RCC 7860 (cell line): ENCODE measurements around the gene ZSCAN2.
A peak's percentile ranks its signal among the peaks of the same experiment; 100 is the strongest.
"Not testable (repeated sequence)": the region's sequence is repeated elsewhere in the genome, so short reads cannot be mapped to it uniquely, and the experiment has no call there.

Experiments used
- DNase-seq: peaks from one replicate; pipeline ENCODE4 v3.0.0-alpha.2; 2015; ENCODE audit warnings: low spot score
- FAIRE-seq: peaks from 2 replicates; lab custom pipeline; 2012; peaks lifted over from hg19 to GRCh38; lab: Jason Lieb, UNC

Gene ZSCAN2

DNA sequence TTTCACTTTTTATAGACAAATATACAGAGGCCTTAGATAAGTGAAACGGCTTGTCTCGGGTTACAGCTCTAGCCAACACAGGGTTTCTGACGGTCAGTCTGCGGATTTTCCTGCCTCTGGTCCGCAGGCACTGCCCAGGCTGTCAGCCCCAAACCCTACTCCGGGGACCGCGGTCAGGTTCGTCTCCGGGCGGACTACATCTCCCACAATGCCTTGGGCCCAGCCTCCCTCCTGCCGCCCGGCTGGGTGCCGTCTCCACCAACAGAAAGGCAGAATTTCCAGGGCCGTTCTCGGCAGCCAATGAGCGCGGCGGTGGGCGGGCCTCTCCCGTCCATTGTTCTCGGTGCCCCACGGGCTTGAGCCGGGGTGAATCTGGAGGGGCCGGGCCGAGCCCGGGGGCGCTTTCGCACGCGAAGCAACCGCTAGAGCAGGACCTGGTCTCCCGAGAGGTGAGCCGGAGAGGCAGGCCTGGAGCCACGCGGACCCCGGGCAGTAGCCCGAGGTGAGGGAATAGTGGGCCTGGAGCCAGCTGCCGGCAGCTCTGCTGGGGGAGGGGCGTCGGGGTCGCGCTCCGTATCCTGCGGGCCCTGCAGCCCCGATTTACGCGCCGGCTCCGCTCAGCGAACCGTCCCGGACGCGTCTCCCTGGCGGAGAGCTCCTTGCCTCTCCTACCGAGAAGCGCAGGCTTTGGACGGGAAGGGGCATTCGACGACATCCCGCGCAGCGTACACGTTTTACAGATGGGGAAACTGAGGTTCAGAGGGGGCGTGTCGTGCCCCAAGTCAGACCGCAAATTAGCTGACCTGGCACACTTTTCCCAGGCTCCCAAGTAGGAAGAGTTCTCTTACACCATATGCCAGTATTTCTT lies at the start of gene ZSCAN2:
ZSCAN2 (plus strand) TSS at position 323 of the 868 bp plus-strand sequence. CDS start 2,919 bp downstream, outside the sequence.
- peak; percentile 82 for DNase-seq
- peak; percentile 67 for FAIRE-seq

DNA sequence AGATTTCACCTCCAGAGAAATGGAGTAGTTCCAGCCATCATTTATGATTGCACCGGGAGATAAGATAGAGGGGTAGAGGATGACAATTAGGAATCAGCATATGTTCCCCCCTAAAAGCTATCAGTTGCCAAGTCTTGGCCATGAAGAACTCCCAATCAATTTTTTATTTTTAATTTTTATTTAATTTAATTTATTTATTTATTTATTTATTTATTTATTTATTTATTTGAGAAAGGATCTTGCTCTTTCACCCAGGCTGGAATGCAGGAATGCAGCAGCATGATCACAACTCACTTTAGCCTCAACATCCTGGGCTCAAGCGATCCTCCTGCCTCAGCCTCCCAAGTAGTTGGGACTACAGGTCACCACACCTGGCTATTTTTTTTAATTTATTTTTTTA lies 49.2 kb upstream of the ZSCAN2 start:
- not testable (repeated sequence) for DNase-seq, FAIRE-seq

DNA sequence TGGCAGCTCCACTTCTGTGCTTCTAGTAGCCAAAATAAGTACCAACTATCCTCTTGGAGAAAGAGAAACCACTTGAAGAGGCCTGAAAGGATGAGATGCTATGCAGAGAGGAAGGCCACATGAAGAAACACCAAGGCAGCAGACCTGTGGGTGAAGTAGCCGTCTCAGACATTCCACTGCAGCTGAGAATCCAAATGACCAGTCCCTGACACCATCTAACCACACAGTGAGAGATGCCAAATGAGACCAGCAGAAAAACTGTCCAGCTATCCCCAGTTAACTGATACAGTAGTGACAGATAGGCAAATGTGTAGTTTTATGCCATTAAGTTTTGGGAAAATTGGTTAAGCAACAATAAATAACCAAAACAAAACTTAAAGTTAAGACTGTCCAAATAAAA lies 47.9 kb upstream of the ZSCAN2 start:
- DNase-seq, result peak; percentile 50
- peak; percentile 62 for FAIRE-seq

DNA sequence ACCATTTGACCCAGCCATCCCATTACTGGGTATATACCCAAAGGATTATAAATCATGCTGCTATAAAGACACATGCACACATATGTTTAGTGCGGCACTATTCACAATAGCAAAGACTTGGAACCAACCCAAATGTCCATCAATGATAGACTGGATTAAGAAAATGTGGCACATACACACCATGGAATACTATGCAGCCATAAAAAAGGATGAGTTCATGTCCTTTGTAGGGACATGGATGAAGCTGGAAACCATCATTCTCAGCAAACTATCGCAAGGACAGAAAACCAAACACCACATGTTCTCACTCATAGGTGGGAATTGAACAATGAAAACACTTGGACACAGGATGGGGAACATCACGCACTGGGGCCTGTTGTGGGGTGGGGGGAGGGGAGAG lies 44.1 kb upstream of the ZSCAN2 start:
- DNase-seq, FAIRE-seq: not testable (repeated sequence)

DNA sequence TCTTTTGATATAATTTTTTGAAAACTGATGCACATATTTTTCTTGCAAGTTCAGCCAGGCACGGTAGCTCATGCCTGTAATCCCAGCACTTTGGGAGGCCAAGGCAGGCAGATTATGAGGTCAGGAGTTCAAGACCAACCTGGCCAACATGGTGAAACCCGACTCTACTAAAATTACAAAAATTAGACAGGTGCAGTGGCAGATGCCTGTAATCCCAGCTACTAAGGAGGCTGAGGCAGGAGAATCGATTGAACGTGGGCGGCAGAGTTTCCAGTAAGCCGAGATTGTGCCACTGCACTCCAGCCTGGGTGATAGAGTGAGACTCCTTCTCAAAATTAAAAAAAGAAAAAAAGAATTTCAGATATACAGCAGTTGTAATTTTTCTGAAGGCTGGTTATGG lies 32.8 kb upstream of the ZSCAN2 start:
- not testable (repeated sequence) for FAIRE-seq, DNase-seq

- DNase-seq (peak; percentile 4), FAIRE-seq (no peak)
Observed at GRCh38 chr15:84570164-84570735, 30.6 kb upstream of the ZSCAN2 start.

DNA sequence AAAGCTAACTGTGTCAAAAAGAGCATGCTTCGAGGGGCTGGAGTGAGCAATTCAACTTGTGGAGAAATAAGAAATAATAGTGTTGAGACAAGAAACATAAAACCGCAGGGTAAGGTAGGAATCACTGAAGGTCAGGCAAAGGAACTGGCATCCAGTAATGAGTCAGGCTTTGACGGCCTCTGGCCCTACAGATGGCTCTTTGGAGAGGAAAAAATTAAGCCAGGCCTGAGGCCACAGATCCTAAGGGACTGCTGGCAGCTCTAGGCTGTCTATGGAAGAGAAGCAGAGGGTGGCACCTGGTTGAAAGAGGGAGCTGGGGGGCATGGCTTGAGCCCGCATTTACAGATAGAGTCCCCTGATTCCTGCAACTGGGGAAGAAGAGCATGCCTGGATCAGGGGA lies 28.6 kb upstream of the ZSCAN2 start:
- DNase-seq (no peak), FAIRE-seq (no peak)

DNA sequence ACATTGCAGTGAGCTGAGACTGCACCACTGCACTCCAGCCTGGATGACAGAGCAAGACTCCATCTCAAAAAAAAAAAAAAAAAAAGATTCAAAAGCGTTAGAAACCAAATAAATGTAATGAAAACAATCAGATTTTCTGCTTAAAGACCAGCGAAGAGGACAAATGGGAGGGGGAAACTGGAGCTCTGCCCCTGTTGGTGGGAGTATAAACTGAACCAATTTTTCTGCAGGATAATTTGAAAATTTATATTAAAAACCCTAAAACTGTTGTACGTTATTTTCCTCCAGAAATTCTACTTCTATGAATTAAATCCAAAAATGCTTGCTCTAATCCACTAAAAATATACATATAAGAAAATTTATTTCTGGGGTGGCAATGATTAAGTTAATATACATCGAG lies 25.3 kb upstream of the ZSCAN2 start:
- DNase-seq (no peak), FAIRE-seq (no peak)

DNA sequence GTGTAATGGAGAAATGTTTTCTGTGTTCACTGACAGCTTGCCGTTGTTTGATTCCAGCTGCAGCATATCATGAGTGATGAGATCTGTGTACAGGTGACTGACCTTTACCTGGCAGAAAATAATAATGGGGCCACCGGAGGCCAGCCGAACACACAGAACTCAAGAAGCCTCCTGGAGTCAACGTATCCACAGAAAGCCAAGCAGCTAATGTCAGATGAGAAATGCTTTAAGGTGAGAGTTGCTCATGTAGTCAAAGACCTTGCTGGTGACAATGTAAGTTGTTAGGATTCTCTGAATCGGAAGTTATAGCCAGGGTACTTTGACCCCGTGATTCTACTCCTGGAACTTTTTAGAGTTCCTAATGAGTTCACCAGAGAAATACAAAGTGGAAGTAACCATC lies 22.9 kb upstream of the ZSCAN2 start:
- FAIRE-seq, DNase-seq: not testable (repeated sequence)

DNA sequence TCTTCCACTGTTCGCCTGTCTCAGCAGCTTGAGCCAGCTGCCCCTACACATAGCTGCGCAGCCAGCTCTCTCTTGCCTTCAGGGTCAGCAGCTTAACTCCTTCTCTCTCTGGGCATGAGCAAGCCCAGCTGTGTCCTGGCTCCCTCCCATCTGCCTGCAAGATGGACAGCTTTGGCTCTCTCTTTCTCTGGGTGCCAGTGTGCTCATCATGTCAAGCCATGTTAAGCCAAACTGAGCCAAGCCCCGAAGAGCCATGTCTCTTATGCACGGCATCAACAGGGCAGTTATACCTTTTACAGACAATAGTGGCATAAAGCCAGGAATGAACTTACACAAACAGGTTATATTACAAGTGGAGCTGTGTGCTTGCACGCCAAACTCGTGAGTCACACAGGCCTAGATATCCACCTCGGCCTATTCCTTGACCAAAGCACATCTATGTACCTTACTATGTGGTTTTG lies 21.5 kb upstream of the ZSCAN2 start:
- DNase-seq, result peak; percentile 56
- not testable (repeated sequence) for FAIRE-seq

DNA sequence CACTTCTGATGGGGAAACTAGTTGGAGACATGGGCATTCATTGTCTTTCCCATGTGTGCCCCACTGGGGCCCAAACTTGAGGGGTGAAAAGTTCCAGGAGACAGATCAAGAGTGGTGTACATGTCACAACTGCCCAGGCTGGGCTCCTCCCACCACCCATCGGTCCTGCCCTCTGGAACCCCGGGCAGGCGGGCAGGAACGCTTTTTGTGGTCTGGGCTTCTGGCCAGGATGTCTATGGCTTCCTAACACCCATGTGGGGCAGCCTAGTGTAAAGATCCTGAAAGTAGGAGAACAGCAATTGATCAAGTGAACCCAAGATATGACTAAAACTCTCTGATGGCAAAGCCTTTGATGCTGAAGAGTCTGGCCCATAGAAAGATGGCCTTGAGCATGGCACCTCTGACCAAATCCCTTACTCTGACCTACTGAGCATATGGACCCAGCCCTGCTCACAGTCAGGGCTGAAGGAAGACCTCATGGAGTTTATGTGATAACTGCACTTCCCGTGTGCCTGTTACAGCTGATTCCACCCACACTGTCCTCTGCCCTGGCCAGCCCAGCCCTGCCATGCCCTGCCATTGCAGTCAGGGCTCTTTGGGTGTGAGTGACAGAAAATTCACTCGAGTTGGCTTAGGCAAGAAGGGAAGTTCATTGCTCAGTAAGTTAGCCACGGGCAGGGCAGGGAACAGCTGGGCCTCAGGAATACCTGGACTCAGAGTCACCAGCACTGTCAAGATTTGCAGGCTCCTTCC lies 19.0 kb upstream of the ZSCAN2 start:
- DNase-seq, FAIRE-seq: not testable (repeated sequence)

DNA sequence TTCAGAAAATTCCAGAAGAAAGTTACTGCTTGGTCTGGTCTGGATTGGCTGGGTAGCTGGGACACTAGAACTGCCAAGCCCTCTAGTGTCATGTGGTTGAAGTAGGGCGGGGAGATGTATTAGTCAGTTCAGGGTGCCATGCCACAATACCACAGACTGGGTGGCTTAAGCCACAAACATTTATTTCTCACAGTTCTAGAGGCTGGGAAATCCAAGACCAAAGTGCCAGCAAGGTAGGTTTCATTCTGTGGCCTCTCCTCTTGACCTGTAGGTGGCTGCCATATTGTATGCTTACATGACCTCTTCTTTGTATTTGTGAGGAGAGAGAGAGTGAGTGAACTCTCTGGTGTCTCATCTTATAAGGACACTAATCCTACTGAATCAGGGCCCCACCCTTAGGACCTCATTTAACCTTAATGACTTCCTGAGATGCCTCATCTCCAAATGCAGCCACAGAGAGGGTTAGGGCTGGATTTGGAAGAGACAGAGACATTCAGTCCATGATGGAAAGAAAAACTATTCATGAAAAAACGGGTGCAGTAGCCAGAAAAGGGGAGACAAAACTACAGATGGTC lies 18.1 kb upstream of the ZSCAN2 start:
- DNase-seq (peak; percentile 33), FAIRE-seq (no peak)

DNA sequence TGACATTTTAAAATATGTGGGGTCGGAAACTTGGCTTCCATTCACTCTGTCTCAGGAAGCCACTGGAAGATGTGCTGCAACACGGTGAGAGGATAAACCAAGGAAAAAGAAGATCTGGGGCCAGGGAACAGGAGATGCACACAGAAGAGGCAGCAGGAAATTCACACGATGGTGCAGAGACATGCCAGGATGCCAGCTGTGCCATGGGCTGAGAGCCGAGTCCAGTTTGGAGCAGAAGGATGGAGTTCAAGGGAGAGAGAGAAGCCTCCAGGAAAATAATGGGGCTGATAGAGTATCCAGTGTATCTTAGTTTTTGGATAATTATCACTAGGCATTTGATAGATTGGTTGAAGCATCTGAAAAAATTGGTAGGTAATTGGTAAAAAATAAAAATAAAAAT lies 16.9 kb upstream of the ZSCAN2 start:
- FAIRE-seq, DNase-seq: not testable (repeated sequence)

DNA sequence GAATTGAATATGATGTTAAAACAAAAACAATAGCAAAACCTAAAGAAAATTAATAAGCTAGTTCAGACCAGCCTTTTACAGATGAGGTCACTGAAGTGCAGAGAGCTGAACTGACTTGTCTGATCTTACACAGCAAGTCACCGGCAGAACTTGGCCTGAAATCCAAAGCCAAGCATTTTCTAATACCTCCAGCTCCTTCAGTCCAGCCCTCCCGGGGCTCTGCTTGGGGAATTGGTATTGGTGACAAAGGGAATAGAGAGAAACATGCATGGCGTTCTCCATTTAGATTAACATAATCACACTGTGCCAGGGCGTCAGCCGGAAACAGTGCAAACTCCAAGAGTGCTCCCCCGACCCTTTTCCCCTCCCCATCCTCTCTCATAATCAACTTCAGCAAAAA lies 14.1 kb upstream of the ZSCAN2 start:
- FAIRE-seq, result no peak
- DNase-seq, result no peak

- FAIRE-seq (no peak), DNase-seq (peak; percentile 65)
Observed at GRCh38 chr15:84588053-84588874, 12.5 kb upstream of the ZSCAN2 start.

GRCh38 chr15:84590406-84590805 lies 10.4 kb upstream of the ZSCAN2 start:
- DNase-seq (no peak), FAIRE-seq (no peak)

DNA sequence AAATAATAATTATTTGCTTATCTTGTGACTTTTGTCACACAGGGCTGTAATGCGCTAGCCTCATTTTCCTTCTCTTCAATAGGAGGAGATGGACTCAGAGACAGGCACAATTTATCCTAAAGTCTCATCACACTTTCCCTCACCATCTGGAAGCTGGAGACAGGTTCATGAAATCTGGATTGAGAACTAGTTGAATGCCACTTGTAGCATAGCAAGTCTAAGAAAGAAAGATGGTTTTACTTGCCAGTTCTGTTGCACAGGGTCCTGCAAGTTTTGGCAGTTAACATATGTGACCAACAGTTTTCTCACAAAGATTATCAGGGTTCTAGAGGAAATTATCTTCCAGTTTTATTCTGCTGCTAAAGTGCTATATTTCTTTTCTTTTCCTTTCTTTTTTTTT lies 9.0 kb upstream of the ZSCAN2 start:
- no peak for DNase-seq
- no peak for FAIRE-seq

DNA sequence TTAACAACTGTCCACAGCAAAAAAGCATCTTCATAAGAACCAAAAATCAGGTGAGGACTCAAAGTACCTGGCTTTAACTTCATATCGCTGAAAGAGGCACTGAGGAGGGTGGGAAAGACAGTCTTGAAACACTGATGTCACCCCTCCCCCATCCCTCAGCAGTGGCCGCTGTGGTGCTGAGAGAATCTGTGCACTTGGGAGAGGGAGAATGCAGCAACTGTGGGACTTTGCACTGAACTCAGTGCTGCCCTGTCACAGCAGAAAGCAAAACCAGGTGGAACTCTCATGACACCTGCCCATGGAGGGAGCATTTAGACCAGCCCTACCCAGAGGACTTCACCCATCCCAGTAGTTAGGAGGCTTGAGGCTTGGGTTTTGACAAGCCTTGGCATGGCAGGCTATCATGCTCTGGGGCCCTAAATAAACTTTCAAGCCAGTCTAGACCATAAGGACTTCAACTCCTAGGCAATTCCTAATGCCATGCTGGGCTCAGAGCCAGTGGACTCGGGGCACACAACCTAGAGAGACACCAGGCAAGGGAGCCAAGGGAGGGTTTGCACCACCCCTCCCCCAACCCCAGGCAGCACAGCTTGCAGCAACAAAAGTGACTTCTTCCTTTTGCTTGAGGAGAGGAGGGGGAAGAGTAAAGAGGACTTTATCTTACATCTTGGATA lies 6.1 kb upstream of the ZSCAN2 start:
- FAIRE-seq, result no peak
- no peak for DNase-seq

DNA sequence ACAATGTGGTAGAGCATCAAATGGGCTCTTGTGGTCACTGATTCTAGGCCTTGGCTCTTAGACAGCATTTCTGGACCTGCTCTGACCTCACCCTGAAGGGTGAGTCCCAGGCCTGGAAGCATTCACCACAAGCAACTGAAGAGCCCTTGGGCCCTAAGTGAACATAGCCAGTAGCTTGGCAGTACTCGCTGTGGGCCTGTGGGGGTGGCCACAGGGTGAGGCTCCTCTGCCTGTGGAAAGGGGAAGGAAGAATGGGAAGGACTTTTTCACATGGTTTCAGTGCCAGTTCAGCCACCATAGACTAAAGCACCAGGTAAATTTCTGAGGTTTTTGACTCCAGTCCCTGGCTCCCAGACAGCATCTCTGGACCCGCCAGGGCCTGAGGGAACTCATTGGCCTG lies 5.1 kb upstream of the ZSCAN2 start:
- DNase-seq (no peak), FAIRE-seq (no peak)

DNA sequence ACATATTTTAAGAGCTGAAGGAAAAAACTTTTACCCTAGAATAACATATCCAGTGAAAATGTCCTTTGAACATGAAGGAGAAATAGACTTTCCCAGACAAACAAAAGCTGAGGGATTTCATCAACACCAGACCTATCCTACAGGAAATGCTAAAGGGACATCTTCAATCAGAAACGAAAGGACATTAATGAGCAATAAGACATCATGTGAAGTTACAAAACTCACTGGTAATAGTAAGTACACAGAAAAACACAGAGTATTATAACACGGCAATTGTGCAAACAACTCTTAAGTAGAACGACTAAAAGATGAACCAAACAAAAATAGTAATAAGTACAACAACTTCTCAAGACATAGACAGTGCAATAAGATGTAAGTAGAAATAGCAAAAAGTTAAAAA lies 3.5 kb upstream of the ZSCAN2 start:
- DNase-seq, result no peak
- no peak for FAIRE-seq
